Trophoblast cell (in vitro differentiated cells and primary cell): ENCODE measurements around the gene CHCHD3.
"Not testable (repeated sequence)": the region's sequence is repeated elsewhere in the genome, so short reads cannot be mapped to it uniquely, and the experiment has no call there.

Experiments used
- DNase-seq, 2 donors: peaks; one replicate each; pipeline ENCODE4 v3.0.0-alpha.2; 2016
- H2AFZ ChIP-seq: 2 replicates; pipeline ENCODE4 v1.6.1; 2013; ENCODE audit warnings: low read length, moderate library complexity, mild to moderate bottlenecking; ENCODE audit not compliant: insufficient read depth, poor library complexity
- H2AK5ac ChIP-seq: 2 replicates; pipeline ENCODE4 v1.6.1; 2013; ENCODE audit warnings: mild to moderate bottlenecking, low read length
- H2BK120ac ChIP-seq: 2 replicates; pipeline ENCODE4 v1.6.1; 2013; ENCODE audit warnings: low read length, mild to moderate bottlenecking, moderate library complexity; ENCODE audit not compliant: insufficient read depth, poor library complexity
- H2BK12ac ChIP-seq: 2 replicates; pipeline ENCODE4 v1.6.1; 2013; ENCODE audit warnings: mild to moderate bottlenecking, low read length, moderate library complexity
- H2BK5ac ChIP-seq: 2 replicates; pipeline ENCODE4 v1.6.1; 2013; ENCODE audit warnings: low read length, low read depth, moderate library complexity, mild to moderate bottlenecking; ENCODE audit not compliant: poor library complexity
- H3K14ac ChIP-seq: 2 replicates; pipeline ENCODE4 v1.6.1; 2013; ENCODE audit warnings: mild to moderate bottlenecking, low read length
- H3K18ac ChIP-seq: 2 replicates; pipeline ENCODE4 v1.6.1; 2013; ENCODE audit warnings: mild to moderate bottlenecking, low read length
- H3K23ac ChIP-seq: 2 replicates; pipeline ENCODE4 v1.6.1; 2013; ENCODE audit warnings: low read length
- H3K27ac ChIP-seq: 2 replicates; pipeline ENCODE4 v1.5.1; 2013; ENCODE audit warnings: low read depth, mild to moderate bottlenecking, inconsistent platforms, low read length, moderate library complexity
- H3K27me3 ChIP-seq: 2 replicates; pipeline ENCODE4 v1.6.1; 2013; ENCODE audit warnings: inconsistent platforms, mild to moderate bottlenecking, low read length, moderate library complexity; ENCODE audit not compliant: insufficient read depth
- H3K36me3 ChIP-seq, 2 experiments: 1 replicate in 1 of 2; 2 replicates in 1 of 2; pipeline ENCODE4 v1.6.1; 2013; ENCODE audit warnings: low read length in 2 of 2, mild to moderate bottlenecking in 2 of 2, moderate library complexity in 1 of 2; ENCODE audit not compliant: insufficient read depth in 2 of 2, control insufficient read depth in 1 of 2
- H3K4ac ChIP-seq: 2 replicates; pipeline ENCODE4 v1.6.1; 2013; ENCODE audit warnings: low read depth, mild to moderate bottlenecking, low read length, moderate library complexity
- H3K4me1 ChIP-seq, 2 experiments: 1 replicate in 1 of 2; 2 replicates in 1 of 2; pipeline ENCODE4 v1.6.1; 2013; ENCODE audit warnings: low read length in 2 of 2, mild to moderate bottlenecking in 2 of 2, moderate library complexity in 1 of 2; ENCODE audit not compliant: insufficient read depth in 2 of 2, control insufficient read depth in 1 of 2
- H3K4me2 ChIP-seq: 2 replicates; pipeline ENCODE4 v1.6.1; 2013; ENCODE audit warnings: inconsistent platforms, mild to moderate bottlenecking, low read length, moderate library complexity
- H3K4me3 ChIP-seq: 2 replicates; pipeline ENCODE4 v1.5.1; 2013; ENCODE audit warnings: mild to moderate bottlenecking, low read depth, low read length, inconsistent platforms
- H3K79me1 ChIP-seq: one replicate; pipeline ENCODE4 v1.6.1; 2013; ENCODE audit warnings: low read length
- H3K79me2 ChIP-seq: 2 replicates; pipeline ENCODE4 v1.6.1; 2013; ENCODE audit warnings: low read length, mild to moderate bottlenecking; ENCODE audit not compliant: control insufficient read depth, insufficient read depth, poor library complexity
- H3K9ac ChIP-seq: 2 replicates; pipeline ENCODE4 v1.6.1; 2013; ENCODE audit warnings: mild to moderate bottlenecking, low read length
- H3K9me3 ChIP-seq: 2 replicates; pipeline ENCODE4 v1.6.1; 2013; ENCODE audit warnings: low read depth, mild to moderate bottlenecking, control low read depth, inconsistent platforms, low read length; ENCODE audit not compliant: insufficient read depth
- H4K12ac ChIP-seq: 2 replicates; pipeline ENCODE4 v1.6.1; 2013; ENCODE audit warnings: low read depth, mild to moderate bottlenecking, low read length, moderate library complexity
- H4K8ac ChIP-seq: 2 replicates; pipeline ENCODE4 v1.6.1; 2013; ENCODE audit warnings: low read depth, mild to moderate bottlenecking, low read length, moderate library complexity
- H4K91ac ChIP-seq: one replicate; pipeline ENCODE4 v1.6.1; 2013; ENCODE audit warnings: low read depth, mild to moderate bottlenecking, low read length, moderate library complexity
- WGBS: extraction: QIAGEN DNeasy Blood & Tissue Kit; methylation state at CpG from one replicate; pipeline ENCODE4 v1.1.7; 2013; ENCODE audit warnings: missing lambda C conversion rate; ENCODE audit not compliant: insufficient read length, insufficient coverage; ENCODE audit errors: extremely low coverage; 5-methylcytosine and 5-hydroxymethylcytosine counted together

The CHCHD3 gene

GRCh38 chr7:132907380-132907940 is 174.4 kb downstream of the CHCHD3 start:
- H3K27ac ChIP-seq: no peak overlapping the region
- no peaks in the 10 kb centered on the region for H3K9me3 ChIP-seq
- no peak overlapping the region for H2BK120ac ChIP-seq
- no peak overlapping the region for H4K8ac ChIP-seq
- no peaks in the 10 kb centered on the region for H3K4me1 ChIP-seq
- no CpG with 5 or more reads among the region's 3 CpGs for WGBS
- H3K14ac ChIP-seq: no peak overlapping the region
- H3K79me2 ChIP-seq: no peaks in the 10 kb centered on the region
- no peak overlapping the region for H3K18ac ChIP-seq
- no peak overlapping the region for H4K91ac ChIP-seq
- no peak overlapping the region for H3K23ac ChIP-seq
- DNase-seq: no peak
- no peak overlapping the region for H3K4ac ChIP-seq
- H2BK12ac ChIP-seq: no peak overlapping the region
- H3K9ac ChIP-seq: no peak overlapping the region
- H2AFZ ChIP-seq: no peak overlapping the region
- no peak overlapping the region for H2AK5ac ChIP-seq
- H4K12ac ChIP-seq: no peak overlapping the region
- no peaks in the 10 kb centered on the region for H3K27me3 ChIP-seq
- no peak overlapping the region for H3K4me3 ChIP-seq
- H3K79me1 ChIP-seq: no peaks in the 10 kb centered on the region
- no peak overlapping the region for H3K4me2 ChIP-seq
- no peak overlapping the region for H2BK5ac ChIP-seq
- peaks cover 0 to 1% of the 10 kb centered on the region in 2 experiments for H3K36me3 ChIP-seq

DNA sequence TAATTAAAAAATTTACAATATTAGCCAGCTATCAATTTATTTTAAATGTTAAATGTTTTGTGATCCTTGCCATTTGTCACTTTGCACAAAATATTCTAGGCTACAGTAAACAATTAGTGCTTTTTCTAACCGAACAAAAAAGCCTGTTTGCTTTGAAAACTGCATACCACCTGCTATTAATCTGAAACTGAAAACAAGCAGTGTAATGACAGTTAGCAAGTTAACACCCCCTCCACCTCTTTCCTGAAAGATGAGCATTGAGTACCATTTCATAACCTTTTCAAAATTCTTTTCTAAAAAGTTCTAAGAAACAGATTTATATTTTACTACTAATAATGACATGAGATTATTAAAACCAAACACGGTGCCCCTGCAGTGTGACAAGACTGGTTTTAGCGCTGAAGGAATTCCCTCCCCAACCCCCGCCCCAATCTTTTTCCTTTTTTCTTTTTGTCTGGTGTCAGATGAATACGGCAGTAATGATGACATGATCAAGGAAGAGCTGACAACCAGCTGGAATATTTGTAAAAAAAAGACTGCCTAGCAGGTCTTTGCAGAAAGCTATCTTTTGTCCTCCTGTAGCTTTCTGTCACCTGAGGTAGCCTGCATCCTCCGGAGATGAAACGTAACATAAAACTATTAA is 175.6 kb downstream of the CHCHD3 start:
- no peaks in the 10 kb centered on the region for H3K79me1 ChIP-seq
- peaks cover 0 to 1% of the 10 kb centered on the region in 2 experiments for H3K36me3 ChIP-seq
- WGBS: no CpG with 5 or more reads among the region's 7 CpGs
- H3K27ac ChIP-seq: no peak overlapping the region
- no peak overlapping the region for H3K14ac ChIP-seq
- H4K12ac ChIP-seq: no peak overlapping the region
- no peak for DNase-seq
- H3K79me2 ChIP-seq: no peaks in the 10 kb centered on the region
- H2BK5ac ChIP-seq: no peak overlapping the region
- no peak overlapping the region for H2AK5ac ChIP-seq
- no peak overlapping the region for H3K4me2 ChIP-seq
- H3K4ac ChIP-seq: no peak overlapping the region
- H4K8ac ChIP-seq: no peak overlapping the region
- H2BK12ac ChIP-seq: no peak overlapping the region
- no peaks in the 10 kb centered on the region for H3K4me1 ChIP-seq
- no peak overlapping the region for H3K9ac ChIP-seq
- H3K4me3 ChIP-seq: no peak overlapping the region
- H3K27me3 ChIP-seq: no peaks in the 10 kb centered on the region
- no peak overlapping the region for H4K91ac ChIP-seq
- H2AFZ ChIP-seq: no peak overlapping the region
- no peak overlapping the region for H3K23ac ChIP-seq
- H3K18ac ChIP-seq: no peak overlapping the region
- H3K9me3 ChIP-seq: no peaks in the 10 kb centered on the region
- H2BK120ac ChIP-seq: no peak overlapping the region

DNA sequence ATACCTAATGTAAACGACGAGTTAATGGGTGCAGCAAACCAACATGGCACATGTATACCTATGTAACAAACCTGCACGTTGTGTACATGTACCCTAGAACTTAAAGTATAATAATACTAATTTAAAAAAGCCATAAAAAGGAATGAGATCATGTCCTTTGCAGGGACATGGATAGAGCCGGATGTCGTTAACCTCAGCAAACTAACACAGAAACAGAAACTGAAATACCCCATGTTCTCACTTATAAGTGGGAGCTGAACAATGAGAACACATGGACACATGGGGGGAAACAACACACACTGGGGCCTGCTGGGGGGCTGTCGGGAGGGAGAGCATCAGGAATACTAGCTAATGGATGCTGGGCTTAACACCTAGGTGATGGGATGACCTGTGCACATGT is 176.8 kb downstream of the CHCHD3 start:
- H3K79me1 ChIP-seq, H3K18ac ChIP-seq, H3K36me3 ChIP-seq, H2BK5ac ChIP-seq, H3K4me2 ChIP-seq, H3K27me3 ChIP-seq, H3K14ac ChIP-seq, H3K4me1 ChIP-seq, H2BK120ac ChIP-seq, H3K4me3 ChIP-seq, H3K9ac ChIP-seq, H3K27ac ChIP-seq, H4K91ac ChIP-seq, H2AFZ ChIP-seq, H3K23ac ChIP-seq, H3K79me2 ChIP-seq, DNase-seq, H3K4ac ChIP-seq, H3K9me3 ChIP-seq, H2AK5ac ChIP-seq, H2BK12ac ChIP-seq, H4K8ac ChIP-seq, H4K12ac ChIP-seq: not testable (repeated sequence)
- WGBS: no CpG with 5 or more reads among the region's 6 CpGs

GRCh38 chr7:132904209-132904608 is 177.7 kb downstream of the CHCHD3 start:
- Histone ChIP-seq H3K9ac (no peak overlapping the region), H3K79me2 (no peaks in the 10 kb centered on the region), H3K4me3 (no peak overlapping the region), H3K4me1 (no peaks in the 10 kb centered on the region), H3K18ac (no peak overlapping the region), H2BK5ac (no peak overlapping the region), H4K8ac (no peak overlapping the region), H3K79me1 (no peaks in the 10 kb centered on the region), H2AFZ (no peak overlapping the region), H3K14ac (no peak overlapping the region), H4K12ac (no peak overlapping the region), H3K27ac (no peak overlapping the region), H2BK12ac (no peak overlapping the region), H3K36me3 (peaks cover 0 to under 1% of the 10 kb centered on the region in 2 experiments), H3K4ac (no peak overlapping the region), H3K9me3 (no peaks in the 10 kb centered on the region), H2AK5ac (no peak overlapping the region), H4K91ac (no peak overlapping the region), H3K23ac (no peak overlapping the region), H3K27me3 (no peaks in the 10 kb centered on the region), H2BK120ac (no peak overlapping the region), H3K4me2 (no peak overlapping the region)
- no peak for DNase-seq
